HepG2 (cell line): Measurements from ENCODE around the gene LIN28A. TPM values are rescaled to one million over a fixed set of nuclear protein-coding genes. Genes with fewer than 3 reads are reported as not detected.

ENCODE experiments used
- BRD4 ChIP-seq: sonication (generic); formaldehyde crosslinking; IDR thresholded peaks from 2 replicates; pipeline ENCODE4 v1.4.0; 2020; ENCODE audit warnings: missing genetic modification reagents
- CHCHD3 ChIP-seq: sonication (generic); formaldehyde crosslinking; IDR thresholded peaks from 2 replicates; pipeline ENCODE4 v1.8.0; 2022; ENCODE audit warnings: mild to moderate bottlenecking, missing genetic modification reagents, moderate library complexity
- HNF1B ChIP-seq: sonication (generic); formaldehyde crosslinking; IDR thresholded peaks from 2 replicates; pipeline ENCODE4 v1.5.1; 2020; ENCODE audit warnings: mild to moderate bottlenecking, moderate library complexity, missing genetic modification reagents
- NFE2 ChIP-seq: sonication (generic); formaldehyde crosslinking; IDR thresholded peaks from 2 replicates; pipeline ENCODE4 v1.4.0; 2020; ENCODE audit warnings: missing genetic modification reagents
- PITX1 ChIP-seq: sonication (generic); formaldehyde crosslinking; IDR thresholded peaks from 2 replicates; pipeline ENCODE4 v1.5.1; 2020; ENCODE audit warnings: mild to moderate bottlenecking, missing genetic modification reagents
- PRMT3 ChIP-seq: sonication (generic); formaldehyde crosslinking; IDR thresholded peaks from 2 replicates; pipeline ENCODE4 v1.8.1; 2022; ENCODE audit warnings: low read depth, mild to moderate bottlenecking, moderate library complexity, missing genetic modification reagents, borderline replicate concordance
- XRCC5 ChIP-seq: fragments of 200-400 bp; formaldehyde crosslinking; optimal IDR thresholded peaks from 2 replicates; pipeline ENCODE3; 2017; ENCODE audit warnings: mild to moderate bottlenecking, low read length
- ZBTB21 ChIP-seq: sonication (generic); formaldehyde crosslinking; IDR thresholded peaks from 2 replicates; pipeline ENCODE4 v1.4.0; 2020; ENCODE audit warnings: missing genetic modification reagents
- ZFX ChIP-seq: sonication (generic); formaldehyde crosslinking; IDR thresholded peaks from 2 replicates; pipeline ENCODE4 v1.4.0; 2020; ENCODE audit warnings: mild to moderate bottlenecking, low read depth, missing genetic modification reagents, moderate library complexity
- ZNF414 ChIP-seq: sonication (generic); formaldehyde crosslinking; IDR thresholded peaks from 2 replicates; pipeline ENCODE4 v1.5.0; 2020; ENCODE audit warnings: missing genetic modification reagents
- ZNF841 ChIP-seq: sonication (generic); formaldehyde crosslinking; IDR thresholded peaks from 2 replicates; pipeline ENCODE4 v1.8.1; 2023; ENCODE audit warnings: missing genetic modification reagents, borderline replicate concordance
- polyA plus RNA-seq, 8 experiments: library from polyadenylated mRNA; depleted of rRNA in 3 of 8; stranded (reverse) in 7 of 8; unstranded in 1 of 8; fragments of >200 nt; fragmentation: Illumina TruSeq in 4 of 8; extraction: Trizol in 4 of 8; gene quantifications; 2 replicates each; pipeline versions ENCODE4 v1.2.1 to v1.2.3, GENCODE V29; 2011 to 2016; ENCODE audit warnings: low read depth in 4 of 8, missing spikeins in 1 of 8, mixed read lengths in 1 of 8; ENCODE audit not compliant: insufficient read depth in 1 of 8
- total RNA-seq, 5 experiments: library from RNA; depleted of rRNA; stranded (reverse); fragments of >200 nt; fragmentation: Illumina TruSeq; extraction: Trizol; gene quantifications; 2 replicates each; pipeline ENCODE4 v1.2.3, GENCODE V29; 2016; ENCODE audit warnings: low read depth in 1 of 5
- TF ChIP-seq, protein P1 (sequence below): sonication (generic); formaldehyde crosslinking; IDR thresholded peaks from one replicate; pipeline ENCODE4 v1.5.1; 2020; ENCODE audit warnings: mild to moderate bottlenecking, missing genetic modification reagents; ENCODE audit errors: not compliant biosample characterization
- TF ChIP-seq, protein P2 (sequence below): sonication (generic); formaldehyde crosslinking; conservative IDR thresholded peaks from 2 replicates; pipeline ENCODE4 v1.8.0; 2022; ENCODE audit warnings: mild to moderate bottlenecking, moderate library complexity, missing genetic modification reagents
- TF ChIP-seq, protein P3 (sequence below): sonication (generic); formaldehyde crosslinking; IDR thresholded peaks from 2 replicates; pipeline ENCODE4 v1.4.0; 2020; ENCODE audit warnings: missing genetic modification reagents

LIN28A gene
- total and polyA plus RNA-seq, 2 of the 13 experiments (the other 11 are each of a cell fraction or from before 2014, with no cell fraction given), result not detected

DNA sequence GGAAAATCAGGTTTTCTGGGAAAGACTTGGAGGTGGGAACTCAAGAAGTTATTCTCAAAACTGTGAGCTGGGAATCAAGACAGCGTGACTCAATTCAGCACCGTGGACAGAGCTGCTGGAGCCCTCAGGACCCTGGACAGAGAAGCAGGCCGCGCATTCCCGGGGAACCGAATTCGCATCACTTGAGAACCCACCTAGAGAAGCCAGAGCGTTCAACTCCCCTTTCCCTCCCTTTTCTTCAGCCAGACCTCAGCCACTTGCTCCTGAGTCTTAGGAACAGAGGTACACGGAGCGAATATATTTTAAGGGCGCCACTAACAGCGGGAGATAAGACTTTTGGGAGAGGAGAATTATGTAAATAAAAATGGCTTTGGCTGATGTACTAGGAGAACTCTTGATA is 2.0 kb upstream of the LIN28A start (continued):
- TF ChIP-seq HNF1B (CRISPR knock-in tag) (peak; percentile 86; the same call in 1 of the 2 replicates), PITX1 (peak; percentile 98), XRCC5 (peak; percentile 85), ZFX (CRISPR knock-in tag) (peak; percentile 65), ZBTB21 (peak; percentile 96), CHCHD3 (peak; percentile 100), BRD4 (CRISPR knock-in tag) (peak; percentile 62; the same call in 1 of the 2 replicates), ZNF414 (peak; percentile 100), NFE2 (CRISPR knock-in tag) (peak; percentile 98), PRMT3 (CRISPR knock-in tag) (peak; percentile 100), ZNF841 (CRISPR knock-in tag) (peak; percentile 99)
- TF ChIP-seq, protein P1, sequence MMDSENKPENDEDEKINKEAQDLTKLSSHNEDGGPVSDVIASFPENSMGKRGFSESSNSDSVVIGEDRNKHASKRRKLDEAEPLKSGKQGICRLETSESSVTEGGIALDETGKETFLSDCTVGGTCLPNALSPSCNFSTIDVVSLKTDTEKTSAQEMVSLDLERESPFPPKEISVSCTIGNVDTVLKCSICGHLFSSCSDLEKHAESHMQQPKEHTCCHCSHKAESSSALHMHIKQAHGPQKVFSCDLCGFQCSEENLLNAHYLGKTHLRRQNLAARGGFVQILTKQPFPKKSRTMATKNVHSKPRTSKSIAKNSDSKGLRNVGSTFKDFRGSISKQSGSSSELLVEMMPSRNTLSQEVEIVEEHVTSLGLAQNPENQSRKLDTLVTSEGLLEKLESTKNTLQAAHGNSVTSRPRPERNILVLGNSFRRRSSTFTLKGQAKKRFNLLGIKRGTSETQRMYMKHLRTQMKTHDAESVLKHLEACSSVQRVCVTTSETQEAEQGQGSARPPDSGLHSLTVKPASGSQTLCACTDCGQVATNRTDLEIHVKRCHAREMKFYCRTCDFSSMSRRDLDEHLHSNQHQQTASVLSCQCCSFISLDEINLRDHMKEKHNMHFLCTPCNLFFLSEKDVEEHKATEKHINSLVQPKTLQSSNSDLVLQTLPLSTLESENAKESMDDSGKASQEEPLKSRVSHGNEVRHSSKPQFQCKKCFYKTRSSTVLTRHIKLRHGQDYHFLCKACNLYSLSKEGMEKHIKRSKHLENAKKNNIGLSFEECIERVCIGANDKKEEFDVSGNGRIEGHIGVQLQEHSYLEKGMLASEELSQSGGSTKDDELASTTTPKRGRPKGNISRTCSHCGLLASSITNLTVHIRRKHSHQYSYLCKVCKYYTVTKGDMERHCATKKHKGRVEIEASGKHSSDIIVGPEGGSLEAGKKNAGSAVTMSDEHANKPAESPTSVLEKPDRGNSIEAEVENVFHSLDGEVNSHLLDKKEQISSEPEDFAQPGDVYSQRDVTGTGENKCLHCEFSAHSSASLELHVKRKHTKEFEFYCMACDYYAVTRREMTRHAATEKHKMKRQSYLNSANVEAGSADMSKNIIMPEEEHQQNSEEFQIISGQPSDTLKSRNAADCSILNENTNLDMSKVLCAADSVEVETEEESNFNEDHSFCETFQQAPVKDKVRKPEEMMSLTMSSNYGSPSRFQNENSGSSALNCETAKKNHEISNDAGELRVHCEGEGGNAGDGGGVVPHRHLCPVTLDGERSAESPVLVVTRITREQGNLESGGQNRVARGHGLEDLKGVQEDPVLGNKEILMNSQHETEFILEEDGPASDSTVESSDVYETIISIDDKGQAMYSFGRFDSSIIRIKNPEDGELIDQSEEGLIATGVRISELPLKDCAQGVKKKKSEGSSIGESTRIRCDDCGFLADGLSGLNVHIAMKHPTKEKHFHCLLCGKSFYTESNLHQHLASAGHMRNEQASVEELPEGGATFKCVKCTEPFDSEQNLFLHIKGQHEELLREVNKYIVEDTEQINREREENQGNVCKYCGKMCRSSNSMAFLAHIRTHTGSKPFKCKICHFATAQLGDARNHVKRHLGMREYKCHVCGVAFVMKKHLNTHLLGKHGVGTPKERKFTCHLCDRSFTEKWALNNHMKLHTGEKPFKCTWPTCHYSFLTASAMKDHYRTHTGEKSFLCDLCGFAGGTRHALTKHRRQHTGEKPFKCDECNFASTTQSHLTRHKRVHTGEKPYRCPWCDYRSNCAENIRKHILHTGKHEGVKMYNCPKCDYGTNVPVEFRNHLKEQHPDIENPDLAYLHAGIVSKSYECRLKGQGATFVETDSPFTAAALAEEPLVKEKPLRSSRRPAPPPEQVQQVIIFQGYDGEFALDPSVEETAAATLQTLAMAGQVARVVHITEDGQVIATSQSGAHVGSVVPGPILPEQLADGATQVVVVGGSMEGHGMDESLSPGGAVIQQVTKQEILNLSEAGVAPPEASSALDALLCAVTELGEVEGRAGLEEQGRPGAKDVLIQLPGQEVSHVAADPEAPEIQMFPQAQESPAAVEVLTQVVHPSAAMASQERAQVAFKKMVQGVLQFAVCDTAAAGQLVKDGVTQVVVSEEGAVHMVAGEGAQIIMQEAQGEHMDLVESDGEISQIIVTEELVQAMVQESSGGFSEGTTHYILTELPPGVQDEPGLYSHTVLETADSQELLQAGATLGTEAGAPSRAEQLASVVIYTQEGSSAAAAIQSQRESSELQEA (CRISPR knock-in tag), result peak; percentile 100
- TF ChIP-seq, protein P2, sequence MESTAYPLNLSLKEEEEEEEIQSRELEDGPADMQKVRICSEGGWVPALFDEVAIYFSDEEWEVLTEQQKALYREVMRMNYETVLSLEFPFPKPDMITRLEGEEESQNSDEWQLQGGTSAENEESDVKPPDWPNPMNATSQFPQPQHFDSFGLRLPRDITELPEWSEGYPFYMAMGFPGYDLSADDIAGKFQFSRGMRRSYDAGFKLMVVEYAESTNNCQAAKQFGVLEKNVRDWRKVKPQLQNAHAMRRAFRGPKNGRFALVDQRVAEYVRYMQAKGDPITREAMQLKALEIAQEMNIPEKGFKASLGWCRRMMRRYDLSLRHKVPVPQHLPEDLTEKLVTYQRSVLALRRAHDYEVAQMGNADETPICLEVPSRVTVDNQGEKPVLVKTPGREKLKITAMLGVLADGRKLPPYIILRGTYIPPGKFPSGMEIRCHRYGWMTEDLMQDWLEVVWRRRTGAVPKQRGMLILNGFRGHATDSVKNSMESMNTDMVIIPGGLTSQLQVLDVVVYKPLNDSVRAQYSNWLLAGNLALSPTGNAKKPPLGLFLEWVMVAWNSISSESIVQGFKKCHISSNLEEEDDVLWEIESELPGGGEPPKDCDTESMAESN (CRISPR knock-in tag), result peak; percentile 100
- TF ChIP-seq, protein P3, sequence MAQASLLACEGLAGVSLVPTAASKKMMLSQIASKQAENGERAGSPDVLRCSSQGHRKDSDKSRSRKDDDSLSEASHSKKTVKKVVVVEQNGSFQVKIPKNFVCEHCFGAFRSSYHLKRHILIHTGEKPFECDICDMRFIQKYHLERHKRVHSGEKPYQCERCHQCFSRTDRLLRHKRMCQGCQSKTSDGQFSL (CRISPR knock-in tag), result peak; percentile 96
